ENCODE data around the gene NLRC3.

NLRC3 gene

GRCh38 chr16:3590736-3591435 is 13.7 kb upstream of the NLRC3 start:
- no peaks in the 10 kb centered on the region for H3K36me3 ChIP-seq (ENCODE audit: low read length)
- H3K9ac ChIP-seq (ENCODE audit: low read length): no peak overlapping the region
- no peak overlapping the region for H3K4me2 ChIP-seq (ENCODE audit: low read depth, low read length, poor library complexity, severe bottlenecking)
- H3K79me2 ChIP-seq (ENCODE audit: insufficient read depth, low read length): 0 out of 2 replicates have a peak, but pooled peaks cover 5% of the 10 kb centered on the region
- no peaks in the 10 kb centered on the region for H3K27me3 ChIP-seq (ENCODE audit: low read length)
- no peak for TF ChIP-seq CTCF (IDR thresholded peaks at IDR 0.05; ENCODE audit: insufficient read depth, low read length, poor library complexity, severe bottlenecking)
- TF ChIP-seq EZH2phosphoT487 (conservative IDR thresholded peaks at IDR 0.05; ENCODE audit: low read length): no peak
- no peaks in the 10 kb centered on the region for H3K9me2 ChIP-seq (replicated peaks; ENCODE audit: insufficient read depth, low read length)
- H4K20me1 ChIP-seq (ENCODE audit: low read depth, low read length): no peaks in the 10 kb centered on the region
- peaks cover 18% of the 10 kb centered on the region for H3F3A ChIP-seq (ENCODE audit: insufficient read depth)
- no peak overlapping the region for H2AFZ ChIP-seq (ENCODE audit: low read depth, low read length, severe bottlenecking)
- no peak overlapping the region for H3K27ac ChIP-seq (ENCODE audit: low read depth, low read length)
- no peak overlapping the region for H3K4me3 ChIP-seq (ENCODE audit: insufficient read depth, low read length, poor library complexity, severe bottlenecking)
- no peaks in the 10 kb centered on the region for H3K9me3 ChIP-seq (ENCODE audit: insufficient read depth, low read length)

DNA sequence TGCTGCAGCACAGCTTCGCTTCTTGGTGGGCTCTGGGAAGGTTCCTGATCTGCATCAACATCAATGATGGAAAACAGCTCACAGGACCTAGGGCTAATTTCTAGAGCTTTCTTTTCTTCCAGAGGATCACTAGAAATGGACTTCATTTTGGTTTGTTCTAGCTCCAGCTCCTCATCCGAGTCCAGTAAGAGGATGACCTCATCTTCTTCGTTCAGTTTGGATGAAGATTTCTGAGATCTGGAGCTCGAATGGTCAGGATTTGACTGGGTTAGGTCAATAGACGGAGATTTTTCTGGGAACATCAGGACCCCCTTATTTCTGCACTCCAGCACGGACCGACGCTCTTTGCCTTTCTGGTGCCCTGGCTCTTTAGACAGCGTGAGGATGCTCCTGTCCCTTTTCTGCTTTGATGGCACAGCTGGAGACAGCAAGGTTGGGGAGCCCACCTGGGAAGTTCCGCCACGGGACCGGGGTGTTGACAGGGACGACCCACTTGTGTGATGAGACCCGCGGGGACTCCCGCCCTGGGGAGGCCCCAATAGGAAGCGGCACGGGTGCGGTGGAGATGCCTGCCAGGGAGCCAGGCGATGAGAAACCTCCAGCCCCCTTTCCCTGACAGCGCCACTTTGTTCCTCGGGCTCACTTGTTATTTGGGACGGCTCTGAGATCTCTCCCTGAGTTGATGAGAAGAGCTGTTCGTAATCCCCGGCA is 12.9 kb upstream of the NLRC3 start:
- no peaks in the 10 kb centered on the region for H3K9me3 ChIP-seq (ENCODE audit: insufficient read depth, low read length)
- H4K20me1 ChIP-seq (ENCODE audit: low read depth, low read length): no peaks in the 10 kb centered on the region
- H2AFZ ChIP-seq (ENCODE audit: low read depth, low read length, severe bottlenecking): no peak overlapping the region
- no peak overlapping the region for H3K9ac ChIP-seq (ENCODE audit: low read length)
- no peak overlapping the region for H3K4me3 ChIP-seq (ENCODE audit: insufficient read depth, low read length, poor library complexity, severe bottlenecking)
- 0 out of 2 replicates have a peak, but pooled peaks cover 10% of the 10 kb centered on the region for H3K79me2 ChIP-seq (ENCODE audit: insufficient read depth, low read length)
- TF ChIP-seq CTCF (IDR thresholded peaks at IDR 0.05; ENCODE audit: insufficient read depth, low read length, poor library complexity, severe bottlenecking) (no peak), EZH2phosphoT487 (conservative IDR thresholded peaks at IDR 0.05; ENCODE audit: low read length) (no peak)
- H3K4me2 ChIP-seq (ENCODE audit: low read depth, low read length, poor library complexity, severe bottlenecking): no peak overlapping the region
- no peak overlapping the region for H3K27ac ChIP-seq (ENCODE audit: low read depth, low read length)
- no peaks in the 10 kb centered on the region for H3K36me3 ChIP-seq (ENCODE audit: low read length)
- H3F3A ChIP-seq (ENCODE audit: insufficient read depth): peaks cover 22% of the 10 kb centered on the region
- no peaks in the 10 kb centered on the region for H3K9me2 ChIP-seq (replicated peaks; ENCODE audit: insufficient read depth, low read length)
- H3K27me3 ChIP-seq (ENCODE audit: low read length): no peaks in the 10 kb centered on the region

DNA sequence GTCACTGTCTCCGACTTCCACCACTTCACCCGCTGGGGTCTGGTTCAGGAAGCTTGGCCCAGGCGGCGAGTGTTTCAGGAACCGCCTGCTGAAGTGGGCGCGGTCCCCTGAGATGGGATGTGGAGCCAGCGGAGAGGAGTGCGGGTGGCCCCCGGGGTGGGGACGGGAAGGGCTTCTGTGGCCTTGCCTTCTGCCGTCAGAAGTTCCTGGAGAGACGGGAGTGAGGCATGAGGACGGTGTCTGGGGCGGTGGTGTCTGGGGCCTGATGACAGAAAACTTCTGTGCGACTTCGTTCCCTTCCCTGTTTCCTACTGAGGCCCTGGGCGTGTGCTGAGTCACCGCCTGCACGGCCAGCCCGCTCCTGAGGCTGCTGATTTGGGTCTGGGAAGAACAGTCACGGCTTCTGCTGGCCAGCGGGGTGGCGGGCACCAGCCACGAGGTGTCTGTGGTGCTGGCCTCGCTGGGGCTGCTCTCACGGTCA is 12.3 kb upstream of the NLRC3 start:
- H3K79me2 ChIP-seq (ENCODE audit: insufficient read depth, low read length): 0 out of 2 replicates have a peak, but pooled peaks cover 10% of the 10 kb centered on the region
- no peaks in the 10 kb centered on the region for H3K36me3 ChIP-seq (ENCODE audit: low read length)
- no peaks in the 10 kb centered on the region for H3K9me2 ChIP-seq (replicated peaks; ENCODE audit: insufficient read depth, low read length)
- no peak overlapping the region for H3K27ac ChIP-seq (ENCODE audit: low read depth, low read length)
- no peak overlapping the region for H3K9ac ChIP-seq (ENCODE audit: low read length)
- no peaks in the 10 kb centered on the region for H3K9me3 ChIP-seq (ENCODE audit: insufficient read depth, low read length)
- peaks cover 22% of the 10 kb centered on the region for H3F3A ChIP-seq (ENCODE audit: insufficient read depth)
- no peaks in the 10 kb centered on the region for H4K20me1 ChIP-seq (ENCODE audit: low read depth, low read length)
- no peak overlapping the region for H2AFZ ChIP-seq (ENCODE audit: low read depth, low read length, severe bottlenecking)
- TF ChIP-seq CTCF (IDR thresholded peaks at IDR 0.05; ENCODE audit: insufficient read depth, low read length, poor library complexity, severe bottlenecking) (no peak), EZH2phosphoT487 (conservative IDR thresholded peaks at IDR 0.05; ENCODE audit: low read length) (no peak)
- H3K4me2 ChIP-seq (ENCODE audit: low read depth, low read length, poor library complexity, severe bottlenecking): no peak overlapping the region
- no peaks in the 10 kb centered on the region for H3K27me3 ChIP-seq (ENCODE audit: low read length)
- H3K4me3 ChIP-seq (ENCODE audit: insufficient read depth, low read length, poor library complexity, severe bottlenecking): no peak overlapping the region
